ENCODE results near the gene BMAL1.

DNA sequence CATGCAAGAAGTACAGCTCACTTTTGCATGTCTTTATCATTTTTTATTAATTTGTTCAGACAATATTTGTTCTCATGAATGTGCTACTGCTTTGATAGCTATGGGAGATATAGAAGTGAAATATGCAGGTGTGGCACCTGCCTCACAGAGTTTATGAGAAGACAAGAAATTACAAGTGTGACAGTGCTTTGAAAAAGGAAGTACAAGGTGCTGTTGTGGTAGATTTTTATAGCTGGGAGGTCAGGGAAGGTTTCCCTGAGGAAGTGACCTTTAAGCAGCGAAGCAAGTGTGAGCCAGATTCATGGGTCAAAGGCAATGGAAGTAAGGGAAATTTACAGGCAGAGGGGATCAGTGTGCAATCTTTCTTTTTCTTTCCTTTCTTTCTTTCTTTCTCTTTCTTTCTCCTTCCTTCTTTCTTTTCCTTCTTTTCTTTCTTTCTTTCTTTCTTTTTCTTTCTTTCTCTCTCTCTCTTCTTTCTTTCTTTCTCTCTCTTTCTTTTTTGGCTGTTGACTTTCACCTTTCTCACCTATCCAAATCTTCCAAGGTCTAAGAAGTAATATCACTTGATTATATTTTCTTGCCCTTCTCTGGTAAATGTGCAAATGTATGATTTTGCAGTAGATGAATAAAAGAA, 6.4 kb upstream of the BMAL1 start:
- TF ChIP-seq, protein P1, sequence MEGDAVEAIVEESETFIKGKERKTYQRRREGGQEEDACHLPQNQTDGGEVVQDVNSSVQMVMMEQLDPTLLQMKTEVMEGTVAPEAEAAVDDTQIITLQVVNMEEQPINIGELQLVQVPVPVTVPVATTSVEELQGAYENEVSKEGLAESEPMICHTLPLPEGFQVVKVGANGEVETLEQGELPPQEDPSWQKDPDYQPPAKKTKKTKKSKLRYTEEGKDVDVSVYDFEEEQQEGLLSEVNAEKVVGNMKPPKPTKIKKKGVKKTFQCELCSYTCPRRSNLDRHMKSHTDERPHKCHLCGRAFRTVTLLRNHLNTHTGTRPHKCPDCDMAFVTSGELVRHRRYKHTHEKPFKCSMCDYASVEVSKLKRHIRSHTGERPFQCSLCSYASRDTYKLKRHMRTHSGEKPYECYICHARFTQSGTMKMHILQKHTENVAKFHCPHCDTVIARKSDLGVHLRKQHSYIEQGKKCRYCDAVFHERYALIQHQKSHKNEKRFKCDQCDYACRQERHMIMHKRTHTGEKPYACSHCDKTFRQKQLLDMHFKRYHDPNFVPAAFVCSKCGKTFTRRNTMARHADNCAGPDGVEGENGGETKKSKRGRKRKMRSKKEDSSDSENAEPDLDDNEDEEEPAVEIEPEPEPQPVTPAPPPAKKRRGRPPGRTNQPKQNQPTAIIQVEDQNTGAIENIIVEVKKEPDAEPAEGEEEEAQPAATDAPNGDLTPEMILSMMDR (IDR thresholded peaks at IDR 0.05) = no peak
- no peak for TF ChIP-seq POLR2A (IDR thresholded peaks at IDR 0.05)
